Activated CD8-positive, alpha-beta T cell treated with anti-CD3 and anti-CD28 coated beads for 36 hours (primary cell): ENCODE data around the gene TRPM8. TPM values are rescaled to one million over a fixed set of nuclear protein-coding genes. Genes with fewer than 3 reads are reported as not detected.

Source experiments
- ATAC-seq: fragments of 200-7000 bp; cut with Tn5 transposase; one replicate; pipeline ENCODE4 v1.10.0; 2021; ENCODE audit warnings: mild to moderate bottlenecking, moderate library complexity
- CTCF ChIA-PET: fragments of 350-600 bp; sonication (Branson Sonifier 250); formaldehyde crosslinking; loops from one replicate; lab custom pipeline; 2021; ENCODE audit warnings: antibody characterized with exemption; lab: Charles Lee
- POLR2A ChIA-PET: fragments of 350-600 bp; sonication (Branson Sonifier 250); formaldehyde crosslinking; loops from one replicate; lab custom pipeline; 2021; ENCODE audit warnings: antibody characterized with exemption; lab: Charles Lee
- DNase-seq: peaks from one replicate; pipeline ENCODE4 v3.0.0-alpha.2; 2020
- H3K27ac Mint-ChIP-seq: one replicate; pipeline ENCODE4 v1.8.0; 2021; ENCODE audit warnings: mild to moderate bottlenecking, mixed read lengths
- H3K27me3 Mint-ChIP-seq: one replicate; pipeline ENCODE4 v1.8.0; 2021; ENCODE audit warnings: mixed read lengths
- H3K36me3 Mint-ChIP-seq: one replicate; pipeline ENCODE4 v1.8.0; 2021; ENCODE audit warnings: low read depth, mixed read lengths
- H3K4me1 Mint-ChIP-seq: one replicate; pipeline ENCODE4 v1.8.0; 2021; ENCODE audit warnings: low read depth, mixed read lengths
- H3K4me3 Mint-ChIP-seq: one replicate; pipeline ENCODE4 v1.8.0; 2021; ENCODE audit warnings: mild to moderate bottlenecking, moderate library complexity, mixed read lengths
- H3K9me3 Mint-ChIP-seq: one replicate; pipeline ENCODE4 v1.8.0; 2021; ENCODE audit warnings: mixed read lengths
- intact Hi-C: fragments of 100-400 bp; cut with micrococcal nuclease; formaldehyde crosslinking; loops from one replicate; pipeline ENCODE4 v1.10.0; 2022
- total RNA-seq, 2 experiments: library from RNA; stranded (reverse); gene quantifications; one replicate each; pipeline ENCODE4 v1.2.3, GENCODE V29; 2021
- TF ChIP-seq, protein P1 (sequence below): fragments of 200-600 bp; IDR thresholded peaks from one replicate; pipeline ENCODE4 v1.8.0; 2022; ENCODE audit warnings: antibody characterized with exemption, mild to moderate bottlenecking

Gene TRPM8
- total RNA-seq, 2 experiments from 2014 or later, result not detected

DNA sequence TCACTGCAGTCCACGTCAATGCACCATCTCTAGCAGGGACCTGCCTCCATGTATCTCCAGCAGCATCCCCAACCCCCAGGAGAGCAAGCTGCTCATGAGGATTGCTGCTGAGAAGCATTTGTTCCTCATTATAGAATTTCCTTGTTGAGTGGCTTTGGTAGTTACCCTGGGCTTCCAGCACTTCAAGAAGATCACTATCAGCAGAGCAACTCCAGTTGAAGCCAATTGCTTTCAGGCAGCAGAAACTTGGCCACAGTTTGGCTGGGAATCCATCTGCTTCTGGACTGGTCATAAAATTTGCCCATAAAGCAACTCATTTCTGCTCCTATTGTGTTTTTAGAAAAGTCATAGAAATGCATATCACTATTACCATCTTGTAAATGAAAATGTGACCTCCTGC, 17.4 kb downstream of the TRPM8 start:
- Mint-ChIP-seq H3K4me1 (peaks cover 13% of the 10 kb centered on the region), H3K36me3 (no peaks in the 10 kb centered on the region), H3K27ac (no peak overlapping the region), H3K4me3 (no peak overlapping the region), H3K9me3 (no peaks in the 10 kb centered on the region), H3K27me3 (peaks cover 40% of the 10 kb centered on the region)
- intact Hi-C loops, result no loop called here
- ChIA-PET CTCF (no interaction called here), POLR2A (no interaction called here)
- DNase-seq, result no peak
- ATAC-seq, result no peak
- TF ChIP-seq, protein P1, sequence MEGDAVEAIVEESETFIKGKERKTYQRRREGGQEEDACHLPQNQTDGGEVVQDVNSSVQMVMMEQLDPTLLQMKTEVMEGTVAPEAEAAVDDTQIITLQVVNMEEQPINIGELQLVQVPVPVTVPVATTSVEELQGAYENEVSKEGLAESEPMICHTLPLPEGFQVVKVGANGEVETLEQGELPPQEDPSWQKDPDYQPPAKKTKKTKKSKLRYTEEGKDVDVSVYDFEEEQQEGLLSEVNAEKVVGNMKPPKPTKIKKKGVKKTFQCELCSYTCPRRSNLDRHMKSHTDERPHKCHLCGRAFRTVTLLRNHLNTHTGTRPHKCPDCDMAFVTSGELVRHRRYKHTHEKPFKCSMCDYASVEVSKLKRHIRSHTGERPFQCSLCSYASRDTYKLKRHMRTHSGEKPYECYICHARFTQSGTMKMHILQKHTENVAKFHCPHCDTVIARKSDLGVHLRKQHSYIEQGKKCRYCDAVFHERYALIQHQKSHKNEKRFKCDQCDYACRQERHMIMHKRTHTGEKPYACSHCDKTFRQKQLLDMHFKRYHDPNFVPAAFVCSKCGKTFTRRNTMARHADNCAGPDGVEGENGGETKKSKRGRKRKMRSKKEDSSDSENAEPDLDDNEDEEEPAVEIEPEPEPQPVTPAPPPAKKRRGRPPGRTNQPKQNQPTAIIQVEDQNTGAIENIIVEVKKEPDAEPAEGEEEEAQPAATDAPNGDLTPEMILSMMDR, result no peak

DNA sequence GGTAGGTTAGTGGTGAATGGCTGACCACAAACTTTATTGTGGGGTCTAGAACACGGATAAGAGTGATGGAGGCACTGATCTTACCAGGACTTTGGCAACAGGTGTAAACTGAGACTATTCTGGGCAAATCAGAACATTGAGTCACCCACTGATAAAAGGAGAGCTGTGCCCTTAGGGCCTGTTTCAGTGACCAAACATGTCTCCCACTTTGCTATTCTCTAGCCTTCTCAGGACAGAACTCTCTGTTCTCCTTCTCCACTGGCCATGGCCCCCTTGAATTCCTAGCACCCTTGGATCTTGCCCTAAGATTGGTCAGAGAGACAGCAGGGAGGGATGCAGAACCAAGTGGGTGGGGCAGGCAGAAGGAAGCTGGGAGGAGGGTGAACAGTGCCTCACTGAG, 18.3 kb downstream of the TRPM8 start:
- H3K27ac Mint-ChIP-seq, result no peak overlapping the region
- no peak for DNase-seq
- TF ChIP-seq, protein P1, result no peak
- intact Hi-C loops, result no loop called here
- H3K27me3 Mint-ChIP-seq, result peaks cover 45% of the 10 kb centered on the region
- ATAC-seq, result no peak
- ChIA-PET POLR2A (interaction anchor here (0.7 kb wide), 1 partner anchor 8 kb away, joined by 3 read pairs; no protein-coding TSS in a partner anchor), CTCF (no interaction called here)
- H3K9me3 Mint-ChIP-seq, result no peaks in the 10 kb centered on the region
- H3K4me3 Mint-ChIP-seq, result no peak overlapping the region
- H3K36me3 Mint-ChIP-seq, result no peaks in the 10 kb centered on the region
- H3K4me1 Mint-ChIP-seq, result peaks cover 9% of the 10 kb centered on the region

DNA sequence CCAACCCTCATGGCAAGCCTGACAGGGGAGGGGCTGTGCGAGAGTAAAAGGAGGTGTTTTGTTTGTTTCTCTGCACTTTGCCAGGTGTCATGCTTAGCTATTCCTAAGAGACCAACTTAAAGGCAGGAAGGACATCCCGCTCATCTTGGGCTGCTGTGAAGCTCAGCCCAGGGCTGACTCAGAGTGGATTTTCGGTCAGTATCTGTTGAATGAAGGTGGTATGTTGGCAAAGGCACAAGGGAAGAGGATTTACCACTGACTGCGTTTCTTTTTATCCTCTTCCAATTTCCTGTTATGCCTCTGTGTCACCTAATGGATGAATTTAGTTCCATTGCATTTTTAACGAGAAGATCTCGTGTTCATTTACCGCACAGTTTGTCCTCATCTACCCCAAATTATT, 18.9 kb downstream of the TRPM8 start:
- CTCF ChIA-PET, result no interaction called here
- H3K9me3 Mint-ChIP-seq, result no peaks in the 10 kb centered on the region
- H3K4me3 Mint-ChIP-seq, result no peak overlapping the region

DNA sequence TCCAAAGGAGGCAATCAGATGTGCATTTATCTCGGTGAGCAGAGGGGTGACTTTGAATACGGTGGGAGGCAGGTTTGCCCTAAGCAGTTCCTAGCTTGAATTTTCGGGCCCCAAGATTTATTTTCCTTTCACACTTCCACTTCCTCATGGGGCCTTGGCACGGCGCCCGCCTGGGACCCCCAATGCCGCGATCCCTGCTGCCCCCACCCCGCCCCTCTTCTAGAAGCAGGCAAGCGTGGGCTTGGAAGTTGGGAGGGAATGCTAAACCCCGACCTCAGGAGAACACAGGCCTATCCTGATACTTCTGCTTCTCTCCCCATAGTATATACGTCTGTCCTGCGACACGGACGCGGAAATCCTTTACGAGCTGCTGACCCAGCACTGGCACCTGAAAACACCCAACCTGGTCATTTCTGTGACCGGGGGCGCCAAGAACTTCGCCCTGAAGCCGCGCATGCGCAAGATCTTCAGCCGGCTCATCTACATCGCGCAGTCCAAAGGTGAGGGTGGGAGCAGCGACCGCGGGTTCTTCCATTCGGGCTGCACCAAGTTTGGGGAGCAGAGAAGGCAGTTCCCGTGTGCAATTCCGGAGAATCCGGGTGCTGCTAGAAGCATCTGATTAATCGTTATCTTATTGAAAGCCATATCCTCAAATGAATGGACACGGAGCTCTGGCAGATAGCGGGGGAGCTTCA, 21.6 kb downstream of the TRPM8 start:
- peaks cover 9% of the 10 kb centered on the region for H3K4me1 Mint-ChIP-seq
- ChIA-PET POLR2A (interaction anchor here (1.2 kb wide), 1 partner anchor 9 kb away, joined by 3 read pairs; no protein-coding TSS in a partner anchor), CTCF (no interaction called here)
- no peak for DNase-seq
- H3K27me3 Mint-ChIP-seq, result peaks cover 35% of the 10 kb centered on the region
- no peaks in the 10 kb centered on the region for H3K36me3 Mint-ChIP-seq
- peak overlapping the region; percentile 14 for H3K4me3 Mint-ChIP-seq
- no peak overlapping the region for H3K27ac Mint-ChIP-seq
- intact Hi-C loops, result no loop called here
- ATAC-seq, result no peak
- TF ChIP-seq, protein P1, result no peak
- peaks cover 2% of the 10 kb centered on the region for H3K9me3 Mint-ChIP-seq

More for the DNA sequence above, 18.9 kb downstream of the TRPM8 start:
- no peak for DNase-seq
- Mint-ChIP-seq H3K27ac (no peak overlapping the region), H3K36me3 (no peaks in the 10 kb centered on the region), H3K27me3 (peaks cover 46% of the 10 kb centered on the region), H3K4me1 (peaks cover 9% of the 10 kb centered on the region)
- intact Hi-C loops, result no loop called here
- TF ChIP-seq, protein P1, result no peak
- no peak for ATAC-seq
- POLR2A ChIA-PET, result interaction anchor here (0.7 kb wide), 1 partner anchor 9 kb away, joined by 3 read pairs; no protein-coding TSS in a partner anchor
